HEK293 (cell line): ENCODE measurements around the gene EXD2.

Source experiments
- MYNN ChIP-seq: fragments of 450-650 bp; formaldehyde crosslinking; IDR thresholded peaks from 2 replicates; pipeline ENCODE4 v1.5.1; 2016; ENCODE audit warnings: missing biosample characterization, missing genetic modification characterization, borderline replicate concordance
- PRDM6 ChIP-seq: fragments of 450-650 bp; formaldehyde crosslinking; IDR thresholded peaks from 2 replicates; pipeline ENCODE4 v1.5.1; 2017; ENCODE audit warnings: missing biosample characterization, missing genetic modification characterization
- ZBTB11 ChIP-seq: fragments of 450-650 bp; formaldehyde crosslinking; conservative IDR thresholded peaks from 2 replicates; pipeline ENCODE4 v1.5.1; 2016; ENCODE audit warnings: low read depth, missing biosample characterization, missing genetic modification characterization
- ZNF133 ChIP-seq: fragments of 450-650 bp; formaldehyde crosslinking; IDR thresholded peaks from 2 replicates; pipeline ENCODE4 v1.5.1; 2016; ENCODE audit warnings: missing biosample characterization, missing genetic modification characterization
- ZNF629 ChIP-seq: fragments of 450-650 bp; formaldehyde crosslinking; IDR thresholded peaks from 2 replicates; pipeline ENCODE4 v1.5.1; 2017; ENCODE audit warnings: missing biosample characterization, missing genetic modification characterization
- TF ChIP-seq, protein P1 (sequence below): fragments of 450-650 bp; formaldehyde crosslinking; IDR thresholded peaks from 2 replicates; pipeline ENCODE4 v1.5.1; 2016; ENCODE audit warnings: missing biosample characterization, missing genetic modification characterization
- TF ChIP-seq, protein P2 (sequence below): fragments of 450-650 bp; formaldehyde crosslinking; IDR thresholded peaks from 2 replicates; pipeline ENCODE4 v1.5.1; 2016; ENCODE audit warnings: missing biosample characterization, missing genetic modification characterization

- TF ChIP-seq, protein P1, sequence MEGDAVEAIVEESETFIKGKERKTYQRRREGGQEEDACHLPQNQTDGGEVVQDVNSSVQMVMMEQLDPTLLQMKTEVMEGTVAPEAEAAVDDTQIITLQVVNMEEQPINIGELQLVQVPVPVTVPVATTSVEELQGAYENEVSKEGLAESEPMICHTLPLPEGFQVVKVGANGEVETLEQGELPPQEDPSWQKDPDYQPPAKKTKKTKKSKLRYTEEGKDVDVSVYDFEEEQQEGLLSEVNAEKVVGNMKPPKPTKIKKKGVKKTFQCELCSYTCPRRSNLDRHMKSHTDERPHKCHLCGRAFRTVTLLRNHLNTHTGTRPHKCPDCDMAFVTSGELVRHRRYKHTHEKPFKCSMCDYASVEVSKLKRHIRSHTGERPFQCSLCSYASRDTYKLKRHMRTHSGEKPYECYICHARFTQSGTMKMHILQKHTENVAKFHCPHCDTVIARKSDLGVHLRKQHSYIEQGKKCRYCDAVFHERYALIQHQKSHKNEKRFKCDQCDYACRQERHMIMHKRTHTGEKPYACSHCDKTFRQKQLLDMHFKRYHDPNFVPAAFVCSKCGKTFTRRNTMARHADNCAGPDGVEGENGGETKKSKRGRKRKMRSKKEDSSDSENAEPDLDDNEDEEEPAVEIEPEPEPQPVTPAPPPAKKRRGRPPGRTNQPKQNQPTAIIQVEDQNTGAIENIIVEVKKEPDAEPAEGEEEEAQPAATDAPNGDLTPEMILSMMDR = no peak
- TF ChIP-seq PRDM6 (tag by site-specific recombination) (no peak), ZNF629 (no peak), ZNF133 (tag by site-specific recombination) (no peak), MYNN (tag by site-specific recombination) (no peak), ZBTB11 (tag by site-specific recombination) (no peak)
- TF ChIP-seq, protein P2, sequence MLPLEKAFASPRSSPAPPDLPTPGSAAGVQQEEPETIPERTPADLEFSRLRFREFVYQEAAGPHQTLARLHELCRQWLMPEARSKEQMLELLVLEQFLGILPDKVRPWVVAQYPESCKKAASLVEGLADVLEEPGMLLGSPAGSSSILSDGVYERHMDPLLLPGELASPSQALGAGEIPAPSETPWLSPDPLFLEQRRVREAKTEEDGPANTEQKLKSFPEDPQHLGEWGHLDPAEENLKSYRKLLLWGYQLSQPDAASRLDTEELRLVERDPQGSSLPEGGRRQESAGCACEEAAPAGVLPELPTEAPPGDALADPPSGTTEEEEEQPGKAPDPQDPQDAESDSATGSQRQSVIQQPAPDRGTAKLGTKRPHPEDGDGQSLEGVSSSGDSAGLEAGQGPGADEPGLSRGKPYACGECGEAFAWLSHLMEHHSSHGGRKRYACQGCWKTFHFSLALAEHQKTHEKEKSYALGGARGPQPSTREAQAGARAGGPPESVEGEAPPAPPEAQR = no peak
Measured at GRCh38 chr14:69267492-69267891, 76.2 kb downstream of the EXD2 start.
